Panc1 (cell line): ENCODE results near the gene FAM13C. TPM values are rescaled to one million over a fixed set of nuclear protein-coding genes. Genes with fewer than 3 reads are reported as not detected.

Experiments used
- ATAC-seq: fragments of 200-7000 bp; cut with Tn5 transposase; 2 replicates; pipeline ENCODE4 v1.9.1; 2020; ENCODE audit warnings: mild to moderate bottlenecking, moderate library complexity
- BruUV-seq: library from RNA; stranded (reverse); fragments of 400-500 nt; replicated peaks from 2 replicates; lab custom pipeline; 2021; lab: Mats Ljungman, UMichigan
- CTCF ChIA-PET: fragments of 300-600 bp; sonication (Branson Sonifier 250); formaldehyde crosslinking; loops from one replicate; lab custom pipeline; 2022; ENCODE audit warnings: antibody characterized with exemption; lab: Charles Lee
- POLR2A ChIA-PET: fragments of 300-600 bp; sonication (Branson Sonifier 250); formaldehyde crosslinking; loops from one replicate; lab custom pipeline; 2022; ENCODE audit warnings: antibody characterized with exemption; lab: Charles Lee
- DNase-seq: peaks from one replicate; pipeline ENCODE4 v3.0.0-alpha.2; 2010; ENCODE audit warnings: low read depth, low spot score
- H3K27ac ChIP-seq: 2 replicates; pipeline ENCODE4 v1.5.1; 2011; ENCODE audit warnings: mild to moderate bottlenecking, low read length, inconsistent platforms
- H3K27me3 ChIP-seq: fragments of 200-500 bp; sonication (Bioruptor generic); 2 replicates; pipeline ENCODE4 v1.6.0; 2014; ENCODE audit warnings: low read length, inconsistent platforms; ENCODE audit not compliant: control insufficient read depth, insufficient read depth
- H3K36me3 ChIP-seq: fragments of 200-500 bp; sonication (Bioruptor generic); 2 replicates; pipeline ENCODE4 v1.5.1; 2014; ENCODE audit warnings: inconsistent platforms, mild to moderate bottlenecking, low read length, moderate library complexity; ENCODE audit not compliant: control insufficient read depth, insufficient read depth
- H3K4me1 ChIP-seq: 2 replicates; pipeline ENCODE4 v1.5.1; 2011; ENCODE audit warnings: inconsistent platforms, mild to moderate bottlenecking, low read length, moderate library complexity; ENCODE audit not compliant: control insufficient read depth, insufficient read depth
- H3K4me3 ChIP-seq, 2 experiments: 2 replicates each; pipeline ENCODE4 v1.5.1; 2011 to 2012; ENCODE audit warnings: low read depth in 2 of 2, low read length in 2 of 2, mild to moderate bottlenecking in 2 of 2, inconsistent platforms in 1 of 2, moderate library complexity in 1 of 2
- H3K9me3 ChIP-seq: fragments of 200-500 bp; sonication (Bioruptor generic); 2 replicates; pipeline ENCODE4 v1.5.1; 2014; ENCODE audit warnings: low read depth, mild to moderate bottlenecking, inconsistent platforms, low read length, moderate library complexity; ENCODE audit not compliant: control insufficient read depth, insufficient read depth
- POLR2AphosphoS5 ChIP-seq: IDR thresholded peaks from 2 replicates; pipeline ENCODE4 v1.6.1; 2012; ENCODE audit warnings: mild to moderate bottlenecking, low read depth, low read length, moderate library complexity
- REST ChIP-seq, 2 experiments: IDR thresholded peaks; 2 replicates each; pipeline ENCODE4 v1.6.1; 2011 to 2012; ENCODE audit warnings: low read depth in 2 of 2, control low read depth in 1 of 2, low read length in 1 of 2, mild to moderate bottlenecking in 1 of 2, moderate library complexity in 1 of 2; ENCODE audit not compliant: insufficient read depth in 1 of 2
- SIN3A ChIP-seq: IDR thresholded peaks from 2 replicates; pipeline ENCODE4 v1.6.1; 2012; ENCODE audit warnings: low read depth, mild to moderate bottlenecking, low read length, moderate library complexity, borderline replicate concordance; ENCODE audit not compliant: insufficient read depth
- TCF7L2 ChIP-seq: IDR thresholded peaks from 2 replicates; pipeline ENCODE4 v1.6.1; 2011; ENCODE audit warnings: mild to moderate bottlenecking, low read depth, low read length, inconsistent platforms
- in situ Hi-C: cut with HindIII; loops from 2 replicates; pipeline ENCODE4 v1.10.0; 2016; ENCODE audit warnings: low sequenced_read_pairs, low pct_unique_long_range_greater_than_20kb
- intact Hi-C: fragments of 100-400 bp; cut with micrococcal nuclease; formaldehyde crosslinking; loops from one replicate; pipeline ENCODE4 v1.10.0; 2022; ENCODE audit not compliant: unreplicated experiment
- total RNA-seq: library from RNA; stranded (reverse); gene quantifications from one replicate; pipeline ENCODE4 v1.2.1, GENCODE V29; 2021; ENCODE audit not compliant: unreplicated experiment
- TF ChIP-seq, protein P1 (sequence below): fragments of 450-650 bp; IDR thresholded peaks from 2 replicates; pipeline ENCODE4 v1.5.1; 2017; ENCODE audit warnings: mild to moderate bottlenecking

The FAM13C gene
- total RNA-seq, 1 experiment from 2014 or later, result not detected

- H3K36me3 ChIP-seq, result no peaks in the 10 kb centered on the region
- no peaks in the 10 kb centered on the region for H3K27me3 ChIP-seq
- POLR2A ChIA-PET, result no interaction called here
- BruUV-seq, result no TSS peak
- in situ Hi-C loops, result no loop called here
- intact Hi-C loops, result no loop called here
- no peaks in the 10 kb centered on the region for H3K9me3 ChIP-seq
- H3K4me1 ChIP-seq, result no peaks in the 10 kb centered on the region
- no peak for DNase-seq
- no peak overlapping the region for H3K4me3 ChIP-seq
- TF ChIP-seq REST (IDR thresholded peaks at IDR 0.05; ENCODE audit: insufficient read depth in 1 of 2, low read depth in 2 of 2, low read length in 1 of 2), result no peak
- no peak for TF ChIP-seq TCF7L2
- TF ChIP-seq, protein P1, sequence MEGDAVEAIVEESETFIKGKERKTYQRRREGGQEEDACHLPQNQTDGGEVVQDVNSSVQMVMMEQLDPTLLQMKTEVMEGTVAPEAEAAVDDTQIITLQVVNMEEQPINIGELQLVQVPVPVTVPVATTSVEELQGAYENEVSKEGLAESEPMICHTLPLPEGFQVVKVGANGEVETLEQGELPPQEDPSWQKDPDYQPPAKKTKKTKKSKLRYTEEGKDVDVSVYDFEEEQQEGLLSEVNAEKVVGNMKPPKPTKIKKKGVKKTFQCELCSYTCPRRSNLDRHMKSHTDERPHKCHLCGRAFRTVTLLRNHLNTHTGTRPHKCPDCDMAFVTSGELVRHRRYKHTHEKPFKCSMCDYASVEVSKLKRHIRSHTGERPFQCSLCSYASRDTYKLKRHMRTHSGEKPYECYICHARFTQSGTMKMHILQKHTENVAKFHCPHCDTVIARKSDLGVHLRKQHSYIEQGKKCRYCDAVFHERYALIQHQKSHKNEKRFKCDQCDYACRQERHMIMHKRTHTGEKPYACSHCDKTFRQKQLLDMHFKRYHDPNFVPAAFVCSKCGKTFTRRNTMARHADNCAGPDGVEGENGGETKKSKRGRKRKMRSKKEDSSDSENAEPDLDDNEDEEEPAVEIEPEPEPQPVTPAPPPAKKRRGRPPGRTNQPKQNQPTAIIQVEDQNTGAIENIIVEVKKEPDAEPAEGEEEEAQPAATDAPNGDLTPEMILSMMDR, result no peak
- no peak for TF ChIP-seq SIN3A
- no peak for TF ChIP-seq POLR2AphosphoS5
- no peak overlapping the region for H3K27ac ChIP-seq
- ATAC-seq, result no peak
- CTCF ChIA-PET, result no interaction called here
Observed at GRCh38 chr10:59315465-59315864, 46.9 kb downstream of the FAM13C start.

- in situ Hi-C loops, result no loop called here
- BruUV-seq, result no TSS peak
- CTCF ChIA-PET, result no interaction called here
- Histone ChIP-seq H3K4me1 (no peaks in the 10 kb centered on the region), H3K27ac (no peak overlapping the region), H3K9me3 (no peaks in the 10 kb centered on the region), H3K36me3 (no peaks in the 10 kb centered on the region), H3K27me3 (no peaks in the 10 kb centered on the region), H3K4me3 (no peak overlapping the region)
- ATAC-seq (no peak), DNase-seq (no peak)
- intact Hi-C loops, result no loop called here
- TF ChIP-seq, protein P1, result no peak
- no peak for TF ChIP-seq REST (IDR thresholded peaks at IDR 0.05; ENCODE audit: insufficient read depth in 1 of 2, low read depth in 2 of 2, low read length in 1 of 2)
- TF ChIP-seq TCF7L2, result no peak
- TF ChIP-seq SIN3A, result no peak
- POLR2A ChIA-PET, result no interaction called here
Observed at GRCh38 chr10:59314268-59314667, 48.1 kb downstream of the FAM13C start.
